ENCODE measurements around the gene PEX6.

DNA sequence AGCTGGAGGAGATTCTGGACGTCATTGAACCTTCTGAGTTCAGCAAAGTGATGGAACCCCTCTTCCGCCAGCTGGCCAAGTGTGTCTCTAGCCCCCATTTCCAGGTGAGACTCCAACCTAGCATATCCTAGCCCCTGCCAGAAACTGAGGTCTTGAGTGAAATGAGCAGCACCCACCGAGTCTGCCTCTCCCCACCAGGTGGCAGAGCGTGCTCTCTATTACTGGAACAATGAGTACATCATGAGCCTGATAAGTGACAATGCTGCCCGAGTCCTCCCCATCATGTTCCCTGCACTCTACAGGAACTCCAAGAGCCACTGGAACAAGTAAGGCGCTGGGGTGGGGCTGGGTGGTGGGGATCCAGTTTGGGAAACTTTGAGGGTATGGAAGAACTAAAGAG, 30.1 kb upstream of the PEX6 start:
- TF ChIP-seq EP300 (IDR thresholded peaks at IDR 0.05) (no peak), POLR2A (IDR thresholded peaks at IDR 0.05) (no peak)
- TF ChIP-seq, protein P1, sequence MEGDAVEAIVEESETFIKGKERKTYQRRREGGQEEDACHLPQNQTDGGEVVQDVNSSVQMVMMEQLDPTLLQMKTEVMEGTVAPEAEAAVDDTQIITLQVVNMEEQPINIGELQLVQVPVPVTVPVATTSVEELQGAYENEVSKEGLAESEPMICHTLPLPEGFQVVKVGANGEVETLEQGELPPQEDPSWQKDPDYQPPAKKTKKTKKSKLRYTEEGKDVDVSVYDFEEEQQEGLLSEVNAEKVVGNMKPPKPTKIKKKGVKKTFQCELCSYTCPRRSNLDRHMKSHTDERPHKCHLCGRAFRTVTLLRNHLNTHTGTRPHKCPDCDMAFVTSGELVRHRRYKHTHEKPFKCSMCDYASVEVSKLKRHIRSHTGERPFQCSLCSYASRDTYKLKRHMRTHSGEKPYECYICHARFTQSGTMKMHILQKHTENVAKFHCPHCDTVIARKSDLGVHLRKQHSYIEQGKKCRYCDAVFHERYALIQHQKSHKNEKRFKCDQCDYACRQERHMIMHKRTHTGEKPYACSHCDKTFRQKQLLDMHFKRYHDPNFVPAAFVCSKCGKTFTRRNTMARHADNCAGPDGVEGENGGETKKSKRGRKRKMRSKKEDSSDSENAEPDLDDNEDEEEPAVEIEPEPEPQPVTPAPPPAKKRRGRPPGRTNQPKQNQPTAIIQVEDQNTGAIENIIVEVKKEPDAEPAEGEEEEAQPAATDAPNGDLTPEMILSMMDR (IDR thresholded peaks at IDR 0.05): peak in 3 of 7 experiments; percentile 22 to 33 (median 28)
